Mucosa of stomach (tissue), 1 donor: ENCODE data around the gene YBX2.

Experiments used
- H3K27me3 ChIP-seq: one replicate; pipeline ENCODE4 v1.7.0; 2013; ENCODE audit warnings: mild to moderate bottlenecking, low read length; ENCODE audit not compliant: control insufficient read depth, insufficient read depth
- H3K36me3 ChIP-seq: one replicate; pipeline ENCODE4 v1.7.0; 2013; ENCODE audit warnings: low read length; ENCODE audit not compliant: control insufficient read depth, insufficient read depth
- H3K4me1 ChIP-seq: one replicate; pipeline ENCODE4 v1.7.0; 2013; ENCODE audit warnings: mild to moderate bottlenecking, low read length; ENCODE audit not compliant: control insufficient read depth, insufficient read depth
- H3K4me3 ChIP-seq: one replicate; pipeline ENCODE4 v1.7.0; 2013; ENCODE audit warnings: low read length
- H3K9ac ChIP-seq: one replicate; pipeline ENCODE4 v1.7.0; 2013; ENCODE audit warnings: mild to moderate bottlenecking, low read length, moderate library complexity
- H3K9me3 ChIP-seq: one replicate; pipeline ENCODE4 v1.7.0; 2013; ENCODE audit warnings: mild to moderate bottlenecking, low read length, moderate library complexity; ENCODE audit not compliant: control insufficient read depth
- donor health status: Pancreatic carcinoma.

YBX2 gene

GRCh38 chr17:7290685-7291084, 3.8 kb downstream of the YBX2 start:
- no peak overlapping the region for H3K4me3 ChIP-seq
- H3K36me3 ChIP-seq = no peaks in the 10 kb centered on the region
- H3K9me3 ChIP-seq = no peaks in the 10 kb centered on the region
- peaks cover 14% of the 10 kb centered on the region for H3K27me3 ChIP-seq
- peaks cover 12% of the 10 kb centered on the region for H3K4me1 ChIP-seq
- H3K9ac ChIP-seq = no peak overlapping the region

GRCh38 chr17:7290166-7290565, 4.3 kb downstream of the YBX2 start:
- H3K36me3 ChIP-seq = no peaks in the 10 kb centered on the region
- H3K4me3 ChIP-seq = no peak overlapping the region
- H3K27me3 ChIP-seq = peaks cover 14% of the 10 kb centered on the region
- peaks cover 9% of the 10 kb centered on the region for H3K4me1 ChIP-seq
- no peaks in the 10 kb centered on the region for H3K9me3 ChIP-seq
- no peak overlapping the region for H3K9ac ChIP-seq

- Histone ChIP-seq H3K9ac (no peak overlapping the region), H3K4me1 (peaks cover 5% of the 10 kb centered on the region), H3K9me3 (no peaks in the 10 kb centered on the region), H3K36me3 (no peaks in the 10 kb centered on the region), H3K27me3 (peaks cover 16% of the 10 kb centered on the region), H3K4me3 (no peak overlapping the region)
These were observed 5.0 kb downstream of the YBX2 start for GRCh38 chr17:7289256-7290032.

- Histone ChIP-seq H3K36me3 (no peaks in the 10 kb centered on the region), H3K4me3 (no peak overlapping the region), H3K9me3 (no peaks in the 10 kb centered on the region), H3K9ac (no peak overlapping the region), H3K27me3 (peaks cover 37% of the 10 kb centered on the region), H3K4me1 (peaks cover 16% of the 10 kb centered on the region)
These were observed 8.8 kb downstream of the YBX2 start for GRCh38 chr17:7285679-7286078.

- Histone ChIP-seq H3K9me3 (no peaks in the 10 kb centered on the region), H3K4me1 (peaks cover 21% of the 10 kb centered on the region), H3K4me3 (no peak overlapping the region), H3K36me3 (no peaks in the 10 kb centered on the region), H3K27me3 (peaks cover 43% of the 10 kb centered on the region), H3K9ac (no peak overlapping the region)
These were observed 9.5 kb downstream of the YBX2 start for GRCh38 chr17:7284911-7285310.

- Histone ChIP-seq H3K9ac (no peak overlapping the region), H3K9me3 (no peaks in the 10 kb centered on the region), H3K27me3 (peaks cover 43% of the 10 kb centered on the region), H3K4me3 (no peak overlapping the region), H3K4me1 (peaks cover 21% of the 10 kb centered on the region), H3K36me3 (no peaks in the 10 kb centered on the region)
These were observed 10.8 kb downstream of the YBX2 start for GRCh38 chr17:7283471-7284216.

GRCh38 chr17:7282752-7283321, 11.6 kb downstream of the YBX2 start:
- Histone ChIP-seq H3K4me1 (peaks cover 21% of the 10 kb centered on the region), H3K27me3 (peaks cover 43% of the 10 kb centered on the region), H3K9ac (no peak overlapping the region), H3K9me3 (no peaks in the 10 kb centered on the region), H3K36me3 (no peaks in the 10 kb centered on the region), H3K4me3 (no peak overlapping the region)

GRCh38 chr17:7281953-7282751, 12.3 kb downstream of the YBX2 start:
- H3K36me3 ChIP-seq = no peaks in the 10 kb centered on the region
- no peak overlapping the region for H3K9ac ChIP-seq
- H3K9me3 ChIP-seq = no peaks in the 10 kb centered on the region
- H3K27me3 ChIP-seq = peaks cover 43% of the 10 kb centered on the region
- H3K4me3 ChIP-seq = no peak overlapping the region
- H3K4me1 ChIP-seq = peaks cover 21% of the 10 kb centered on the region

GRCh38 chr17:7281074-7281952, 13.1 kb downstream of the YBX2 start, which contains the start of gene SLC2A4:
TSS of gene SLC2A4 (plus strand) at chr17:7281718. CDS start at chr17:7281935, 217 bp downstream.
- Histone ChIP-seq H3K4me3 (peak within 1 kb of the TSS; percentile 41), H3K9me3 (no peaks in the 10 kb centered on the region), H3K4me1 (peaks cover 21% of the 10 kb centered on the region), H3K27me3 (peaks cover 43% of the 10 kb centered on the region), H3K36me3 (no peaks in the 10 kb centered on the region), H3K9ac (peak within 1 kb of the TSS; percentile 40)

- Histone ChIP-seq H3K36me3 (no peaks in the 10 kb centered on the region), H3K27me3 (peaks cover 43% of the 10 kb centered on the region), H3K4me1 (peaks cover 21% of the 10 kb centered on the region), H3K9ac (peak overlapping the region; percentile 40), H3K4me3 (peak overlapping the region; percentile 41), H3K9me3 (no peaks in the 10 kb centered on the region)
These were observed 13.8 kb downstream of the YBX2 start for GRCh38 chr17:7280519-7281073.

- no peaks in the 10 kb centered on the region for H3K9me3 ChIP-seq
- H3K27me3 ChIP-seq = peaks cover 41% of the 10 kb centered on the region
- H3K4me3 ChIP-seq = no peak overlapping the region
- H3K4me1 ChIP-seq = peaks cover 21% of the 10 kb centered on the region
- no peaks in the 10 kb centered on the region for H3K36me3 ChIP-seq
- H3K9ac ChIP-seq = no peak overlapping the region
These were observed 15.0 kb downstream of the YBX2 start for GRCh38 chr17:7279448-7279847.
